ENCODE measurements around the gene CPSF4. TPM values are rescaled to one million over a fixed set of nuclear protein-coding genes. Genes with fewer than 3 reads are reported as not detected.
"Not testable (repeated sequence)": the region's sequence is repeated elsewhere in the genome, so short reads cannot be mapped to it uniquely, and the experiment has no call there.

Gene CPSF4
- total and polyA plus RNA-seq, 7 experiments from 2014 or later: 22.4 to 69.4 (median 42.9) TPM

GRCh38 chr7:99410635-99411034 is 28.1 kb upstream of the CPSF4 start:
- intact Hi-C loops (cut with micrococcal nuclease): no loop called here
- no peaks in the 10 kb centered on the region for H3K9me3 ChIP-seq (ENCODE audit: control insufficient read depth in 2 of 3, low read length in 3 of 3)
- H3K4me3 ChIP-seq (ENCODE audit: low read length): no peak overlapping the region
- H3K4me1 ChIP-seq (ENCODE audit: control insufficient read depth in 2 of 2, insufficient read depth in 2 of 2, low read length in 2 of 2): peaks cover 26 to 35% of the 10 kb centered on the region in 2 donors
- H3K36me3 Mint-ChIP-seq: peaks cover 7 to 23% (median 19%) of the 10 kb centered on the region in 5 donors
- H3K27ac ChIP-seq (ENCODE audit: low read depth, low read length): peak overlapping the region; percentile 93
- peak overlapping the region; percentile 91 to 98 (median 96) for H3K4me3 Mint-ChIP-seq
- CTCF ChIA-PET: no interaction called here
- H3K27ac Mint-ChIP-seq: peak overlapping the region; percentile 41 to 97 (median 94)
- ATAC-seq (no peak), DNase-seq (no peak)
- no peaks in the 10 kb centered on the region for H3K27me3 ChIP-seq (ENCODE audit: control insufficient read depth in 2 of 2, insufficient read depth in 2 of 2, low read length in 2 of 2)
- H3K4me1 Mint-ChIP-seq: peaks cover 37 to 61% (median 44%) of the 10 kb centered on the region in 7 donors
- H3K36me3 ChIP-seq (ENCODE audit: control insufficient read depth in 2 of 3, insufficient read depth in 3 of 3, low read length in 3 of 3): peaks cover 16 to 51% (median 18%) of the 10 kb centered on the region in 3 experiments
- peaks cover 0 to 2% (median 0%) of the 10 kb centered on the region in 11 donors for H3K9me3 Mint-ChIP-seq
- POLR2A ChIA-PET: interaction anchor here (0.5 to 5.0 kb wide), 4 partner anchors 12 to 146 kb away, joined by 3 to 62 read pairs (median 4); partner anchors contain the start of gene ARPC1B
- no peaks in the 10 kb centered on the region for H3K27me3 Mint-ChIP-seq

- H3K27me3 Mint-ChIP-seq; DNase-seq; ATAC-seq; H3K9me3 ChIP-seq (ENCODE audit: control insufficient read depth in 2 of 3, low read length in 3 of 3); H3K4me3 Mint-ChIP-seq; H3K27ac ChIP-seq (ENCODE audit: low read depth, low read length); H3K9me3 Mint-ChIP-seq; H3K4me1 ChIP-seq (ENCODE audit: control insufficient read depth in 2 of 2, insufficient read depth in 2 of 2, low read length in 2 of 2); CTCF ChIA-PET; intact Hi-C loops (cut with micrococcal nuclease); H3K27me3 ChIP-seq (ENCODE audit: control insufficient read depth in 2 of 2, insufficient read depth in 2 of 2, low read length in 2 of 2); H3K4me3 ChIP-seq (ENCODE audit: low read length): not testable (repeated sequence)
- peaks cover 27 to 88% (median 29%) of the 10 kb centered on the region in 3 experiments for H3K36me3 ChIP-seq (ENCODE audit: control insufficient read depth in 2 of 3, insufficient read depth in 3 of 3, low read length in 3 of 3)
- POLR2A ChIA-PET: interaction anchor here (1.0 to 1.2 kb wide), 2 partner anchors 41 to 51 kb away, joined by 3 read pairs; partner anchors contain the start of gene ARPC1B
- Mint-ChIP-seq H3K4me1 (peaks cover 10 to 22% (median 16%) of the 10 kb centered on the region in 7 donors), H3K27ac (peak overlapping the region in 2 of 9 donors; percentile 14 to 70), H3K36me3 (peaks cover 7 to 43% (median 28%) of the 10 kb centered on the region in 5 donors)
Measured at GRCh38 chr7:99415513-99416127, 23.1 kb upstream of the CPSF4 start.

- intact Hi-C loops (cut with micrococcal nuclease): no loop called here
- DNase-seq: no peak
- Mint-ChIP-seq H3K27ac (peak overlapping the region in 2 of 9 donors; percentile 14 to 26), H3K4me1 (peaks cover under 1 to 9% (median 1%) of the 10 kb centered on the region in 7 donors), H3K27me3 (no peaks in the 10 kb centered on the region), H3K36me3 (peaks cover 7 to 37% (median 16%) of the 10 kb centered on the region in 5 donors), H3K9me3 (peaks cover 0 to 1% (median 0%) of the 10 kb centered on the region in 11 donors), H3K4me3 (no peak overlapping the region)
- Histone ChIP-seq H3K27me3 (ENCODE audit: control insufficient read depth in 2 of 2, insufficient read depth in 2 of 2, low read length in 2 of 2) (no peaks in the 10 kb centered on the region), H3K27ac (ENCODE audit: low read depth, low read length) (no peak overlapping the region), H3K4me1 (ENCODE audit: control insufficient read depth in 2 of 2, insufficient read depth in 2 of 2, low read length in 2 of 2) (no peaks in the 10 kb centered on the region), H3K9me3 (ENCODE audit: control insufficient read depth in 2 of 3, low read length in 3 of 3) (no peaks in the 10 kb centered on the region), H3K4me3 (ENCODE audit: low read length) (no peak overlapping the region), H3K36me3 (ENCODE audit: control insufficient read depth in 2 of 3, insufficient read depth in 3 of 3, low read length in 3 of 3) (peaks cover 13 to 85% (median 17%) of the 10 kb centered on the region in 3 experiments)
- ChIA-PET POLR2A (no interaction called here), CTCF (no interaction called here)
- ATAC-seq: no peak
Measured at GRCh38 chr7:99418260-99418659, 20.5 kb upstream of the CPSF4 start.

GRCh38 chr7:99419323-99420021 is 19.3 kb upstream of the CPSF4 start:
- DNase-seq (no peak), ATAC-seq (peak; percentile 28)
- Mint-ChIP-seq H3K27ac (peak overlapping the region in 1 of 9 donors; percentile 30), H3K9me3 (peaks cover 0 to 1% (median 0%) of the 10 kb centered on the region in 11 donors), H3K27me3 (no peaks in the 10 kb centered on the region), H3K36me3 (peaks cover 7 to 36% (median 15%) of the 10 kb centered on the region in 5 donors), H3K4me3 (no peak overlapping the region), H3K4me1 (peaks cover 0 to 7% (median 0%) of the 10 kb centered on the region in 7 donors)
- POLR2A ChIA-PET: interaction anchor here (1.4 kb wide), 1 partner anchor 11 kb away, joined by 5 read pairs; the partner anchor contains the start of genes BUD31 and PDAP1
- Histone ChIP-seq H3K36me3 (ENCODE audit: control insufficient read depth in 2 of 3, insufficient read depth in 3 of 3, low read length in 3 of 3) (peaks cover 13 to 89% (median 17%) of the 10 kb centered on the region in 3 experiments), H3K4me3 (ENCODE audit: low read length) (no peak overlapping the region), H3K9me3 (ENCODE audit: control insufficient read depth in 2 of 3, low read length in 3 of 3) (no peaks in the 10 kb centered on the region), H3K27me3 (ENCODE audit: control insufficient read depth in 2 of 2, insufficient read depth in 2 of 2, low read length in 2 of 2) (no peaks in the 10 kb centered on the region), H3K27ac (ENCODE audit: low read depth, low read length) (no peak overlapping the region), H3K4me1 (ENCODE audit: control insufficient read depth in 2 of 2, insufficient read depth in 2 of 2, low read length in 2 of 2) (no peaks in the 10 kb centered on the region)
- intact Hi-C loops (cut with micrococcal nuclease): no loop called here
- CTCF ChIA-PET: interaction anchor here (1.4 kb wide), 1 partner anchor 54 kb away, joined by 4 read pairs; no protein-coding TSS in a partner anchor

GRCh38 chr7:99420213-99420612 is 18.5 kb upstream of the CPSF4 start:
- peaks cover 0 to under 1% (median 0%) of the 10 kb centered on the region in 7 donors for H3K4me1 Mint-ChIP-seq
- peaks cover 0 to 1% (median 0%) of the 10 kb centered on the region in 11 donors for H3K9me3 Mint-ChIP-seq
- Histone ChIP-seq H3K4me3 (ENCODE audit: low read length) (no peak overlapping the region), H3K36me3 (ENCODE audit: control insufficient read depth in 2 of 3, insufficient read depth in 3 of 3, low read length in 3 of 3) (peaks cover 13 to 89% (median 17%) of the 10 kb centered on the region in 3 experiments), H3K4me1 (ENCODE audit: control insufficient read depth in 2 of 2, insufficient read depth in 2 of 2, low read length in 2 of 2) (no peaks in the 10 kb centered on the region), H3K27ac (ENCODE audit: low read depth, low read length) (no peak overlapping the region), H3K9me3 (ENCODE audit: control insufficient read depth in 2 of 3, low read length in 3 of 3) (no peaks in the 10 kb centered on the region), H3K27me3 (ENCODE audit: control insufficient read depth in 2 of 2, insufficient read depth in 2 of 2, low read length in 2 of 2) (no peaks in the 10 kb centered on the region)
- DNase-seq (no peak), ATAC-seq (peak; percentile 9)
- H3K27ac Mint-ChIP-seq: peak overlapping the region in 2 of 9 donors; percentile 26 to 59
- intact Hi-C loops (cut with micrococcal nuclease): no loop called here
- ChIA-PET POLR2A (interaction anchor here (1.4 kb wide), 1 partner anchor 11 kb away, joined by 5 read pairs; the partner anchor contains the start of genes BUD31 and PDAP1), CTCF (interaction anchor here (1.4 kb wide), 1 partner anchor 55 kb away, joined by 4 read pairs; no protein-coding TSS in a partner anchor)
- no peaks in the 10 kb centered on the region for H3K27me3 Mint-ChIP-seq
- H3K4me3 Mint-ChIP-seq: no peak overlapping the region
- peaks cover 3 to 30% (median 9%) of the 10 kb centered on the region in 5 donors for H3K36me3 Mint-ChIP-seq

- H3K36me3 Mint-ChIP-seq: peaks cover 3 to 26% (median 9%) of the 10 kb centered on the region in 5 donors
- H3K27ac Mint-ChIP-seq: peak overlapping the region in 2 of 9 donors; percentile 14 to 21
- CTCF ChIA-PET: interaction anchor here (0.9 kb wide), 1 partner anchor 58 kb away, joined by 3 read pairs; no protein-coding TSS in a partner anchor
Measured at GRCh38 chr7:99420986-99421385, 17.8 kb upstream of the CPSF4 start.

More at GRCh38 chr7:99420986-99421385, 17.8 kb upstream of the CPSF4 start:
- H3K4me3 ChIP-seq (ENCODE audit: low read length): no peak overlapping the region
- H3K36me3 ChIP-seq (ENCODE audit: control insufficient read depth in 2 of 3, insufficient read depth in 3 of 3, low read length in 3 of 3): peaks cover 13 to 93% (median 17%) of the 10 kb centered on the region in 3 experiments
- Mint-ChIP-seq H3K9me3 (peaks cover 0 to 1% (median 0%) of the 10 kb centered on the region in 11 donors), H3K4me1 (no peaks in the 10 kb centered on the region), H3K27me3 (no peaks in the 10 kb centered on the region), H3K4me3 (no peak overlapping the region)
- POLR2A ChIA-PET: interaction anchor here (0.7 to 1.4 kb wide), 2 partner anchors 12 to 90 kb away, joined by 5 to 7 read pairs; partner anchors contain the start of genes BUD31 and PDAP1
- DNase-seq (no peak), ATAC-seq (no peak)
- intact Hi-C loops (cut with micrococcal nuclease): no loop called here
- no peaks in the 10 kb centered on the region for H3K27me3 ChIP-seq (ENCODE audit: control insufficient read depth in 2 of 2, insufficient read depth in 2 of 2, low read length in 2 of 2)
- H3K27ac ChIP-seq (ENCODE audit: low read depth, low read length): no peak overlapping the region
- H3K9me3 ChIP-seq (ENCODE audit: control insufficient read depth in 2 of 3, low read length in 3 of 3): no peaks in the 10 kb centered on the region
- H3K4me1 ChIP-seq (ENCODE audit: control insufficient read depth in 2 of 2, insufficient read depth in 2 of 2, low read length in 2 of 2): no peaks in the 10 kb centered on the region

Measured in naive thymus-derived CD4-positive, alpha-beta T cell (primary cell).